ENCODE data around the gene LBHD2. TPM values are rescaled to one million over a fixed set of nuclear protein-coding genes. Genes with fewer than 3 reads are reported as not detected.

Gene LBHD2
- not detected in 2 replicates for polyA plus RNA-seq
- polyA minus RNA-seq, result not detected in 2 replicates

- TF ChIP-seq POLR2AphosphoS5 (IDR thresholded peaks at IDR 0.05) (no peak), TAF1 (IDR thresholded peaks at IDR 0.05; ENCODE audit: low read depth) (no peak), MXI1 (conservative IDR thresholded peaks at IDR 0.05; ENCODE audit: poor library complexity, severe bottlenecking) (no peak), EZH2 (IDR thresholded peaks at IDR 0.05; ENCODE audit: borderline replicate concordance, insufficient read depth, low read length, poor library complexity, severe bottlenecking) (no peak), SMC3 (conservative IDR thresholded peaks at IDR 0.05; ENCODE audit: poor library complexity) (no peak), REST (IDR thresholded peaks at IDR 0.05; ENCODE audit: borderline replicate concordance) (no peak), RAD21 (conservative IDR thresholded peaks at IDR 0.05) (no peak), EP300 (conservative IDR thresholded peaks at IDR 0.05; ENCODE audit: poor library complexity, severe bottlenecking) (no peak)
- TF ChIP-seq, protein P1, sequence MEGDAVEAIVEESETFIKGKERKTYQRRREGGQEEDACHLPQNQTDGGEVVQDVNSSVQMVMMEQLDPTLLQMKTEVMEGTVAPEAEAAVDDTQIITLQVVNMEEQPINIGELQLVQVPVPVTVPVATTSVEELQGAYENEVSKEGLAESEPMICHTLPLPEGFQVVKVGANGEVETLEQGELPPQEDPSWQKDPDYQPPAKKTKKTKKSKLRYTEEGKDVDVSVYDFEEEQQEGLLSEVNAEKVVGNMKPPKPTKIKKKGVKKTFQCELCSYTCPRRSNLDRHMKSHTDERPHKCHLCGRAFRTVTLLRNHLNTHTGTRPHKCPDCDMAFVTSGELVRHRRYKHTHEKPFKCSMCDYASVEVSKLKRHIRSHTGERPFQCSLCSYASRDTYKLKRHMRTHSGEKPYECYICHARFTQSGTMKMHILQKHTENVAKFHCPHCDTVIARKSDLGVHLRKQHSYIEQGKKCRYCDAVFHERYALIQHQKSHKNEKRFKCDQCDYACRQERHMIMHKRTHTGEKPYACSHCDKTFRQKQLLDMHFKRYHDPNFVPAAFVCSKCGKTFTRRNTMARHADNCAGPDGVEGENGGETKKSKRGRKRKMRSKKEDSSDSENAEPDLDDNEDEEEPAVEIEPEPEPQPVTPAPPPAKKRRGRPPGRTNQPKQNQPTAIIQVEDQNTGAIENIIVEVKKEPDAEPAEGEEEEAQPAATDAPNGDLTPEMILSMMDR (IDR thresholded peaks at IDR 0.05; ENCODE audit: poor library complexity, severe bottlenecking), result no peak
- Histone ChIP-seq H3K27me3 (ENCODE audit: insufficient read depth, low read depth, low read length) (peaks cover 11% of the 10 kb centered on the region), H3K9me3 (ENCODE audit: low read length) (no peaks in the 10 kb centered on the region), H3K4me3 (ENCODE audit: low read length) (no peak within 1 kb of the TSS), H3K9ac (ENCODE audit: low read length) (no peak within 1 kb of the TSS), H2AFZ (ENCODE audit: low read depth, low read length) (no peak within 1 kb of the TSS), H4K20me1 (ENCODE audit: insufficient read depth) (no peaks in the 10 kb centered on the region), H3K36me3 (ENCODE audit: insufficient read depth, low read length) (no peaks in the 10 kb centered on the region), H3K79me2 (replicated peaks; ENCODE audit: insufficient read depth, low read length) (no peaks in the 10 kb centered on the region), H3F3A (ENCODE audit: insufficient read depth, low read length, poor library complexity, severe bottlenecking) (no peaks in the 10 kb centered on the region), H3K9me2 (ENCODE audit: insufficient read depth, low read length) (no peaks in the 10 kb centered on the region), H3K4me2 (ENCODE audit: low read length) (no peak within 1 kb of the TSS), H3K27ac (ENCODE audit: low read length) (no peak within 1 kb of the TSS)
Measured at GRCh38 chr14:103084021-103084919, at the start of gene LBHD2. Gene LBHD2 (plus strand): TSS chr14:103084210. CDS start chr14:103086013, 1,803 bp downstream.

DNA sequence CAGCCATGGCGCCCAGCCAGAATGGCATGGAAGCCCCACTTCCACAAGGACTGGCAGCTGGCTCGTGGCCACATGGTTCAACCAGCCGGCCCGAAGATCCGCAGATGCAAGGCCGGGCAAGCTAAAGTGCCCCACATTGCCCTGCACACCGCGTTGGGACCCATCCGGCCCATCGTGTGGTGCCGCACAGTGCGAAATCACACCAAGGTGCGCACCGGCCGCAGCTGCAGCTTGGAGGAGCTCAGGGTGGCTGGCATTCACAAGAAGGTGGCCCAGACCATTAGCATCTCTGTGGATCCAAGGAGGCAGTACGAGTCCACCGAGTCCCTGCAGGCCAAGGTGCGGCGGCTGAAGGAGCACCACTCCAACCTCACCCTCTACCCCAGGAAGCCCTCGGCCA is 42.5 kb upstream of the LBHD2 start:
- H3F3A ChIP-seq (ENCODE audit: insufficient read depth, low read length, poor library complexity, severe bottlenecking), result no peaks in the 10 kb centered on the region
- no peaks in the 10 kb centered on the region for H4K20me1 ChIP-seq (ENCODE audit: insufficient read depth)
- no peak overlapping the region for H3K4me3 ChIP-seq (ENCODE audit: low read length)
- H3K9ac ChIP-seq (ENCODE audit: low read length), result no peak overlapping the region
- no peak overlapping the region for H2AFZ ChIP-seq (ENCODE audit: low read depth, low read length)
- TF ChIP-seq SMC3 (conservative IDR thresholded peaks at IDR 0.05; ENCODE audit: poor library complexity) (no peak), EZH2 (IDR thresholded peaks at IDR 0.05; ENCODE audit: borderline replicate concordance, insufficient read depth, low read length, poor library complexity, severe bottlenecking) (no peak), POLR2AphosphoS5 (IDR thresholded peaks at IDR 0.05) (no peak), MXI1 (conservative IDR thresholded peaks at IDR 0.05; ENCODE audit: poor library complexity, severe bottlenecking) (no peak), EP300 (conservative IDR thresholded peaks at IDR 0.05; ENCODE audit: poor library complexity, severe bottlenecking) (no peak), REST (IDR thresholded peaks at IDR 0.05; ENCODE audit: borderline replicate concordance) (no peak), RAD21 (conservative IDR thresholded peaks at IDR 0.05) (no peak), TAF1 (IDR thresholded peaks at IDR 0.05; ENCODE audit: low read depth) (no peak)
- TF ChIP-seq, protein P1 (IDR thresholded peaks at IDR 0.05; ENCODE audit: poor library complexity, severe bottlenecking), result no peak
- peaks cover 9% of the 10 kb centered on the region for H3K36me3 ChIP-seq (ENCODE audit: insufficient read depth, low read length)
- no peaks in the 10 kb centered on the region for H3K27me3 ChIP-seq (ENCODE audit: insufficient read depth, low read depth, low read length)
- H3K9me3 ChIP-seq (ENCODE audit: low read length), result peaks cover 11% of the 10 kb centered on the region
- H3K4me2 ChIP-seq (ENCODE audit: low read length), result no peak overlapping the region
- no peak overlapping the region for H3K27ac ChIP-seq (ENCODE audit: low read length)
- H3K79me2 ChIP-seq (replicated peaks; ENCODE audit: insufficient read depth, low read length), result peaks cover 49% of the 10 kb centered on the region
- H3K9me2 ChIP-seq (ENCODE audit: insufficient read depth, low read length), result no peaks in the 10 kb centered on the region

Data from neural cell (in vitro differentiated cells).